Activated B cell treated with CpG ODN at 0.5 μM for 24 hours (primary cell): ENCODE data around the gene BLZF1. TPM values are rescaled to one million over a fixed set of nuclear protein-coding genes. Genes with fewer than 3 reads are reported as not detected.

Experiments used
- ATAC-seq: fragments of 200-7000 bp; cut with Tn5 transposase; one replicate; pipeline ENCODE4 v1.10.0; 2021; ENCODE audit warnings: low read depth, mild to moderate bottlenecking, moderate library complexity
- CTCF ChIA-PET: fragments of 350-600 bp; sonication (Branson Sonifier 250); formaldehyde crosslinking; loops from one replicate; lab custom pipeline; 2021; ENCODE audit warnings: antibody characterized with exemption; lab: Charles Lee
- POLR2A ChIA-PET: fragments of 350-600 bp; sonication (Branson Sonifier 250); formaldehyde crosslinking; loops from one replicate; lab custom pipeline; 2021; ENCODE audit warnings: antibody characterized with exemption; lab: Charles Lee
- DNase-seq: peaks from one replicate; pipeline ENCODE4 v3.0.0; 2022
- H3K27ac Mint-ChIP-seq: one replicate; pipeline ENCODE4 v1.8.0; 2020; ENCODE audit warnings: mixed read lengths
- H3K27me3 Mint-ChIP-seq: one replicate; pipeline ENCODE4 v1.8.0; 2021; ENCODE audit warnings: mixed read lengths
- H3K36me3 Mint-ChIP-seq: one replicate; pipeline ENCODE4 v1.8.0; 2021; ENCODE audit warnings: low read depth, mixed read lengths
- H3K4me1 Mint-ChIP-seq: one replicate; pipeline ENCODE4 v1.8.0; 2021; ENCODE audit warnings: mixed read lengths
- H3K4me3 Mint-ChIP-seq: one replicate; pipeline ENCODE4 v1.8.0; 2020; ENCODE audit warnings: mild to moderate bottlenecking, mixed read lengths
- H3K9me3 Mint-ChIP-seq: one replicate; pipeline ENCODE4 v1.8.0; 2020; ENCODE audit warnings: mixed read lengths
- CTCF ChIP-seq: fragments of 200-600 bp; IDR thresholded peaks from one replicate; pipeline ENCODE4 v1.8.0; 2022; ENCODE audit warnings: antibody characterized with exemption, mild to moderate bottlenecking
- intact Hi-C: fragments of 100-400 bp; cut with micrococcal nuclease; formaldehyde crosslinking; loops from one replicate; pipeline ENCODE4 v1.15.1; 2024
- total RNA-seq: library from RNA; stranded (reverse); gene quantifications from 2 replicates; pipeline ENCODE4 v1.2.3, GENCODE V29; 2022

The BLZF1 gene
- total RNA-seq, 1 donor from 2014 or later = 14.3 TPM

- intact Hi-C loops = no loop called here
- ChIA-PET CTCF (interaction anchor here (0.6 to 6.3 kb wide), 4 partner anchors 21 to 1004 kb away, joined by 3 to 141 read pairs (median 42); no protein-coding TSS in a partner anchor), POLR2A (no interaction called here)
- H3K4me3 Mint-ChIP-seq = no peak overlapping the region
- no peaks in the 10 kb centered on the region for H3K36me3 Mint-ChIP-seq
- H3K9me3 Mint-ChIP-seq = no peaks in the 10 kb centered on the region
- ATAC-seq (no peak), DNase-seq (no peak)
- peaks cover 1% of the 10 kb centered on the region for H3K4me1 Mint-ChIP-seq
- H3K27me3 Mint-ChIP-seq = no peaks in the 10 kb centered on the region
- no peak for TF ChIP-seq CTCF
- H3K27ac Mint-ChIP-seq = no peak overlapping the region
These were observed 21.9 kb upstream of the BLZF1 start for GRCh38 chr1:169346036-169346589.

- POLR2A ChIA-PET = interaction anchor here (0.6 kb wide), 1 partner anchor 345 kb away, joined by 4 read pairs; no protein-coding TSS in a partner anchor
- H3K27ac Mint-ChIP-seq = no peak overlapping the region
- H3K4me3 Mint-ChIP-seq = no peak overlapping the region
- intact Hi-C loops = loop anchor here (1.0 kb wide), 2 partner anchors 745 to 909 kb away; no protein-coding TSS in a partner anchor
- no peaks in the 10 kb centered on the region for H3K4me1 Mint-ChIP-seq
- TF ChIP-seq CTCF = no peak
- ATAC-seq = no peak
- no peaks in the 10 kb centered on the region for H3K36me3 Mint-ChIP-seq
- DNase-seq = no peak
- no peaks in the 10 kb centered on the region for H3K9me3 Mint-ChIP-seq
- no peaks in the 10 kb centered on the region for H3K27me3 Mint-ChIP-seq
- CTCF ChIA-PET = interaction anchor here (0.6 to 6.3 kb wide), 17 partner anchors 12 to 1005 kb away, joined by 3 to 141 read pairs (median 4); partner anchors contain the start of genes BLZF1 and NME7
These were observed 20.2 kb upstream of the BLZF1 start for GRCh38 chr1:169347688-169348382.

GRCh38 chr1:169348383-169349036, 19.5 kb upstream of the BLZF1 start:
- no peak overlapping the region for H3K4me3 Mint-ChIP-seq
- ChIA-PET CTCF (interaction anchor here (0.6 to 6.3 kb wide), 20 partner anchors 11 to 1006 kb away, joined by 3 to 141 read pairs (median 4); partner anchors contain the start of genes BLZF1 and NME7), POLR2A (interaction anchor here (0.6 kb wide), 2 partner anchors 344 to 1005 kb away, joined by 3 to 4 read pairs; no protein-coding TSS in a partner anchor)
- TF ChIP-seq CTCF = peak; percentile 35
- H3K27me3 Mint-ChIP-seq = no peaks in the 10 kb centered on the region
- H3K36me3 Mint-ChIP-seq = no peaks in the 10 kb centered on the region
- H3K4me1 Mint-ChIP-seq = no peaks in the 10 kb centered on the region
- intact Hi-C loops = loop anchor here (1.0 kb wide), 2 partner anchors 745 to 909 kb away; no protein-coding TSS in a partner anchor
- DNase-seq (no peak), ATAC-seq (no peak)
- no peak overlapping the region for H3K27ac Mint-ChIP-seq
- H3K9me3 Mint-ChIP-seq = no peaks in the 10 kb centered on the region

GRCh38 chr1:169360415-169360814, 7.6 kb upstream of the BLZF1 start:
- no peak overlapping the region for H3K4me3 Mint-ChIP-seq
- TF ChIP-seq CTCF = no peak
- H3K36me3 Mint-ChIP-seq = peaks cover 4% of the 10 kb centered on the region
- H3K27ac Mint-ChIP-seq = no peak overlapping the region
- peaks cover 5% of the 10 kb centered on the region for H3K4me1 Mint-ChIP-seq
- ATAC-seq = no peak
- peaks cover 6% of the 10 kb centered on the region for H3K9me3 Mint-ChIP-seq
- ChIA-PET POLR2A (no interaction called here), CTCF (interaction anchor here (1.1 to 1.4 kb wide), 2 partner anchors 12 to 1018 kb away, joined by 3 read pairs; no protein-coding TSS in a partner anchor)
- intact Hi-C loops = loop anchor here (10.0 kb wide), 1 partner anchor 334 kb away; no protein-coding TSS in a partner anchor
- DNase-seq = no peak
- no peaks in the 10 kb centered on the region for H3K27me3 Mint-ChIP-seq
